ENCODE data around the gene GHITM.

GRCh38 chr10:84198206-84198915 is 59.1 kb downstream of the GHITM start:
- TF ChIP-seq CTCF (IDR thresholded peaks at IDR 0.05) (no peak), POLR2A (IDR thresholded peaks at IDR 0.05) (no peak)
